GM04504 (cell line): Measurements from ENCODE around the gene FIBIN.

Experiments
- DNase-seq: peaks from one replicate; pipeline ENCODE4 v3.0.0-alpha.2; 2012; ENCODE audit warnings: low read depth

The FIBIN gene

DNA sequence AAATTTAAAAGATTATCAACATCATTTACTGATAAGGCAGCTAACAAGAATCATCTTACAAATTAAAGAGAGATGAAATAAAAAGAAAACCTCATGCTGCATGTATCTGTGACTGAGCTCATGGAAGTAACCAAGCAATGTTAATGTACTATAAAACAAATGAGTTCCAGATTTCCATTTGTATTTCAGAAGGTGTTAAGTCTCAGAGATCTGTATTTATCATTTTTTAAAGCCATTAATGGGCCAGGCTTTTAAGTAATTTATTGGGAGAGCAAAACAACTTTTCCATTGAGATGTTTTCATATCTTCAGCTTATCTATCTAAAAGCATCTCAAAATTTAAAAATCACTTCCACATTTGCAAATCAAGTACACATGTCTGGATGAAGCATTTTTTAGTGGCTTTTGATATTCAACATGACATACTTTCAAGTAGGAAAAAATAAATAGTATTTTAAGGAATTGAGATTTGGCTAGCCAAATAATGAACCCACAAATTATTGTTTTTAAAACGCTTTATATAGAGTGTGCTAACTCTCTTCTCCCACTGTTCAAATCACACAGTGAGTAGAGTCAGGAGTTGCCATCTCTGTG is 28.8 kb downstream of the FIBIN start:
- no peak for DNase-seq

- no peak for DNase-seq
Measured at GRCh38 chr11:27024865-27025264, 31.0 kb downstream of the FIBIN start.

GRCh38 chr11:27025312-27025955 is 31.5 kb downstream of the FIBIN start:
- DNase-seq, result no peak

GRCh38 chr11:27025957-27026733 is 32.2 kb downstream of the FIBIN start:
- no peak for DNase-seq

- no peak for DNase-seq
Measured at GRCh38 chr11:27028561-27028965, 34.7 kb downstream of the FIBIN start.

- DNase-seq, result no peak
Measured at GRCh38 chr11:27029966-27030365, 36.1 kb downstream of the FIBIN start.

DNA sequence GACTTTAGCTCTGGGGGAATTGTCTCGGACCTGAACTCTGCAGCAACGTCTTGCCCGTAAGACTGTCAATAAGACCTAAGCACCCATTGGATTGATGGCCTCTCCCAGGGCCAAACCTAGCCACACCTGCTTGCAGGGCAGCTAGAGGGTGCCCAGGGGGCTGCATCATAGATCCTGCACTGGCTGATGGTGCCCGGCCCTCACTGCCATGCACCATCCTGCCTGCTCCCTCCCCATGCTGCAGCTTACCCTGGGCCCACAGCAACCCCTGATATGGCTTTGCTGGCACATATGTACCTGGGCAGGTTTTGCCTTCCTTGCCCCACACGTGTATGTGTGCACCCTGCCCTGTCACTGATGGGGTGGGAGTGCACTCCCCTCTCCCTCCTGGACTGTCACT is 37.8 kb downstream of the FIBIN start:
- no peak for DNase-seq

DNA sequence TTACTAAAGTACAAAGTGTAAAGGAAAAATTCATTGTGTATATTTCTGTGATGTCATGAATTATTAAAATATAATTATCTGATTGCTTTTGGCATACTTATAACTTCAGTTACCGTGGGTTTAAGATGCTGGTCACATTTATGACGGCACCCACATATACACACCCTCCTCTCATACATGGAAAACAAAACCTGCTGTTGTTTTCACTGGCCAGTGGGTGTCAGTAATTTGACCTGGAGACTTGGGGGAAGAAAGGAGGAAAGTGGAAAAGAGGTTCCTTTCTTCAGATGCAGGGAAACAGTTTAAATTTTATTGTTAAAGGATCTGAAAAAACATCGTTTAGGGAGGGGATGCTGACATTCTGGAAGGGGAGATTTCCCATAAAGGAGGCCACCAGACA is 46.0 kb downstream of the FIBIN start:
- no peak for DNase-seq

GRCh38 chr11:27040302-27041115 is 46.6 kb downstream of the FIBIN start, which contains the start of gene BBOX1:
TSS of gene BBOX1 (plus strand) at chr11:27040815. CDS start at chr11:27055431, 14,616 bp downstream.
- DNase-seq, result no peak

GRCh38 chr11:27041141-27041899 is 47.4 kb downstream of the FIBIN start:
- no peak for DNase-seq
